Smooth muscle cell (in vitro differentiated cells): Measurements from ENCODE around the gene SPIRE1. TPM values are rescaled to one million over a fixed set of nuclear protein-coding genes. Genes with fewer than 3 reads are reported as not detected.
"Not testable (repeated sequence)": the region's sequence is repeated elsewhere in the genome, so short reads cannot be mapped to it uniquely, and the experiment has no call there.

Experiments
- DNase-seq: peaks from one replicate; lab custom pipeline; 2025; ENCODE audit not compliant: unreplicated experiment; lab: John Stamatoyannopoulos, UW
- H2AFZ ChIP-seq: fragments of 200-600 bp; sonication (generic); 2 replicates; pipeline ENCODE4 v1.6.0; 2016; ENCODE audit warnings: antibody characterized with exemption, low read depth, mild to moderate bottlenecking
- H3F3A ChIP-seq: fragments of 200-600 bp; sonication (generic); 2 replicates; pipeline ENCODE4 v1.6.0; 2017; ENCODE audit warnings: antibody characterized with exemption, low read depth
- H3K27ac ChIP-seq: fragments of 200-600 bp; sonication (generic); 2 replicates; pipeline ENCODE4 v1.5.1; 2016; ENCODE audit warnings: low read depth, mild to moderate bottlenecking
- H3K27me3 ChIP-seq: fragments of 200-600 bp; sonication (generic); 2 replicates; pipeline ENCODE4 v1.6.1; 2016; ENCODE audit warnings: low read depth, mild to moderate bottlenecking
- H3K36me3 ChIP-seq: fragments of 200-600 bp; sonication (generic); 2 replicates; pipeline ENCODE4 v1.5.1; 2016; ENCODE audit warnings: low read depth
- H3K4me1 ChIP-seq: fragments of 200-600 bp; sonication (generic); 2 replicates; pipeline ENCODE4 v1.5.1; 2016; ENCODE audit warnings: low read depth
- H3K4me2 ChIP-seq: fragments of 200-600 bp; sonication (generic); 2 replicates; pipeline ENCODE4 v1.6.0; 2016; ENCODE audit warnings: mild to moderate bottlenecking
- H3K4me3 ChIP-seq: fragments of 200-600 bp; sonication (generic); 2 replicates; pipeline ENCODE4 v1.5.1; 2016; ENCODE audit warnings: mild to moderate bottlenecking
- H3K79me2 ChIP-seq: fragments of 200-600 bp; sonication (generic); 2 replicates; pipeline ENCODE4 v1.6.0; 2016; ENCODE audit warnings: low read depth, mild to moderate bottlenecking
- H3K9ac ChIP-seq: fragments of 200-600 bp; sonication (generic); 2 replicates; pipeline ENCODE4 v1.6.0; 2016; ENCODE audit warnings: low read depth
- H3K9me3 ChIP-seq: fragments of 200-600 bp; sonication (generic); replicated peaks from 2 replicates; pipeline ENCODE4 v1.5.1; 2016; ENCODE audit warnings: low read depth
- H4K20me1 ChIP-seq: fragments of 200-600 bp; sonication (generic); 2 replicates; pipeline ENCODE4 v1.6.0; 2016; ENCODE audit warnings: low read depth
- CTCF ChIP-seq: fragments of 200-600 bp; sonication (generic); IDR thresholded peaks from 2 replicates; pipeline ENCODE4 v1.5.1; 2017; ENCODE audit warnings: borderline replicate concordance, mild to moderate bottlenecking, antibody characterized with exemption; ENCODE audit not compliant: insufficient read depth, poor library complexity, severe bottlenecking
- WGBS: methylation state at CpG from one replicate; pipeline ENCODE4 v1.1.7; 2016; ENCODE audit warnings: low lambda C conversion rate; 5-methylcytosine and 5-hydroxymethylcytosine counted together
- polyA plus RNA-seq: library from polyadenylated mRNA; unstranded; fragments of >200 nt; fragmentation: Nextera tagmentation; extraction: Ambion mirVana; gene quantifications from 2 replicates; pipeline ENCODE4 v1.2.1, GENCODE V29; 2016
- total RNA-seq: library from RNA; depleted of rRNA; stranded (reverse); fragments of >200 nt; gene quantifications from 2 replicates; pipeline ENCODE4 v1.2.3, GENCODE V29; 2014

SPIRE1 gene
- total and polyA plus RNA-seq, 2 experiments from 2014 or later: 12.6 to 18.1 TPM

- Histone ChIP-seq H3F3A (no peaks in the 10 kb centered on the region), H3K9me3 (no peaks in the 10 kb centered on the region), H3K79me2 (peaks cover 92% of the 10 kb centered on the region), H3K4me2 (peak overlapping the region; percentile 9), H3K27me3 (no peaks in the 10 kb centered on the region), H2AFZ (no peak overlapping the region), H3K27ac (peak overlapping the region; percentile 17), H3K9ac (no peak overlapping the region), H3K4me3 (no peak overlapping the region), H3K4me1 (no peaks in the 10 kb centered on the region), H3K36me3 (no peaks in the 10 kb centered on the region), H4K20me1 (peaks cover 56% of the 10 kb centered on the region)
- WGBS: 49% methylated on average over 10 of the region's 10 CpGs
- no peak for TF ChIP-seq CTCF
- no peak for DNase-seq
These were observed 12.1 kb downstream of the SPIRE1 start for GRCh38 chr18:12645751-12646203.

- Histone ChIP-seq H3K36me3 (no peaks in the 10 kb centered on the region), H3K27me3 (no peaks in the 10 kb centered on the region), H3K79me2 (peaks cover 87% of the 10 kb centered on the region), H2AFZ (no peak overlapping the region), H3K27ac (peak overlapping the region; percentile 17), H4K20me1 (peaks cover 52% of the 10 kb centered on the region), H3F3A (no peaks in the 10 kb centered on the region), H3K9me3 (no peaks in the 10 kb centered on the region), H3K4me2 (peak overlapping the region; percentile 9), H3K4me1 (no peaks in the 10 kb centered on the region), H3K9ac (no peak overlapping the region), H3K4me3 (no peak overlapping the region)
- TF ChIP-seq CTCF: no peak
- no peak for DNase-seq
These were observed 12.7 kb downstream of the SPIRE1 start for GRCh38 chr18:12645254-12645653.

GRCh38 chr18:12643756-12644155 is 14.2 kb downstream of the SPIRE1 start:
- 96% methylated on average over 5 of the region's 5 CpGs for WGBS
- Histone ChIP-seq H4K20me1 (peaks cover 42% of the 10 kb centered on the region), H3K79me2 (peaks cover 85% of the 10 kb centered on the region)
- not testable (repeated sequence) for DNase-seq, H3K36me3 ChIP-seq, H3K27ac ChIP-seq, H2AFZ ChIP-seq, H3K4me1 ChIP-seq, H3K4me2 ChIP-seq, H3K4me3 ChIP-seq, H3K9me3 ChIP-seq, H3F3A ChIP-seq, H3K27me3 ChIP-seq, H3K9ac ChIP-seq

- Histone ChIP-seq H3K9me3 (no peaks in the 10 kb centered on the region), H3F3A (no peaks in the 10 kb centered on the region), H3K4me2 (peak overlapping the region; percentile 38), H3K4me1 (no peaks in the 10 kb centered on the region), H3K9ac (no peak overlapping the region), H3K79me2 (peaks cover 78% of the 10 kb centered on the region), H3K27ac (peak overlapping the region; percentile 82), H3K36me3 (no peaks in the 10 kb centered on the region), H4K20me1 (peaks cover 23% of the 10 kb centered on the region), H3K27me3 (no peaks in the 10 kb centered on the region), H2AFZ (no peak overlapping the region), H3K4me3 (no peak overlapping the region)
- 66% methylated on average over 6 of the region's 6 CpGs for WGBS
- no peak for TF ChIP-seq CTCF
- DNase-seq: no peak
These were observed 17.1 kb downstream of the SPIRE1 start for GRCh38 chr18:12640881-12641200.
